ENCODE data around the gene CALCOCO2. TPM values are rescaled to one million over a fixed set of nuclear protein-coding genes. Genes with fewer than 3 reads are reported as not detected.
A peak's percentile ranks its signal among the peaks of the same experiment; 100 is the strongest.

Gene CALCOCO2
- total RNA-seq, 1 experiment from 2014 or later, result 27.2 TPM

DNA sequence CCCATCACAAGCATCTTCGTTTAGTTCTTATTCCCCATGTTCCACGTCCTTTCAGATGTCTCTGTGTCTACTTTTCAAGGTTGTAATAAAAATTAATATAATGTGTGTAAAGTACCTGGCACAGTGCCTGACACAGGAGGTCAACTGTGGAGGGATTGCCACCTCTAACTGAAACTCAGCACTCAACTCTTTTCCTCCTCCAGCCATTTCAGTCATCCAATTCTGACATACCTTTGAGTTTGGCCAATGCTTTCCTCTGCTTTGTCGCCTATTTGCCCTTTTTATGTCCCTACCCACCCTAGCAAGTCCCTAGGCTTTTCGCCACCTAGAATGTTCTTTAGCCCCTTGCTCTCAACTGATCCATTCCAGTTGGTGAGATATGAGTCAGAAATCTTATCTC lies 78.9 kb downstream of the CALCOCO2 start:
- DNase-seq (ENCODE audit: low read depth), result no peak

- peak; percentile 56 for DNase-seq (ENCODE audit: low read depth)
These were observed 79.5 kb downstream of the CALCOCO2 start for GRCh38 chr17:48910370-48910769.

DNA sequence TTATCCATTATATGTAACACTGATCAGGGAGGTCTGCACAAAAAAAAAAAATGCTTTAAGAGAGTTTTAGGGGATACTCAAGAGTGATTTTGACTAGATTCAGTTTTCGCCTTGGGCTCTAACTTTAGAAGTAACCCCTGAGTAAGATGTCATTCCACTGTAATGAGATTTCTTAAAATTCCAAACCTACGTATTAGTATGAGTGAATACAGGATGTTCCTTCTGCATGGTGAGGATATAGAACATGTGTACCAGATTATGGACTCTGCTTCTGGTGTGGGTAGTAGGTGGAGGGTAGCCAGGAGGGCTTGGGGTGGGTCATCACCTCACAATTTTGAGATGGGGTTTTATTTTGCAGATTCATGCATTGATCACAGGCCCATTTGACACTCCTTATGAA lies 81.6 kb downstream of the CALCOCO2 start:
- DNase-seq (ENCODE audit: low read depth), result no peak

Small RNA genes lying within 50 kb of the gene (small RNA-seq; reads per million reads assigned to genes)
- not detected for gene AC068531.1
- not detected for gene RF00263

Other genes with a start within 250 kb of the CALCOCO2 start
- 3.0 and 4.2 TPM in 2 replicates for gene HOXB3, start 240.8 kb upstream of the CALCOCO2 start, total RNA-seq (2014; rRNA removed; shearing (Covaris generic))
- gene HOXB5, start 237.3 kb upstream of the CALCOCO2 start, total RNA-seq (2014; rRNA removed; shearing (Covaris generic)), result 0.47 and 0.51 TPM in 2 replicates
- 19.2 and 23.4 TPM in 2 replicates for gene HOXB6, start 226.0 kb upstream of the CALCOCO2 start, total RNA-seq (2014; rRNA removed; shearing (Covaris generic))
- 12.3 and 17.8 TPM in 2 replicates for gene HOXB7, start 220.0 kb upstream of the CALCOCO2 start, total RNA-seq (2014; rRNA removed; shearing (Covaris generic))
- gene HOXB8, start 215.7 kb upstream of the CALCOCO2 start, total RNA-seq (2014; rRNA removed; shearing (Covaris generic)), result 10.8 and 11.2 TPM in 2 replicates
- 25.1 and 31.4 TPM in 2 replicates for gene HOXB9, start 204.7 kb upstream of the CALCOCO2 start, total RNA-seq (2014; rRNA removed; shearing (Covaris generic))
- not detected in 2 replicates for gene PRAC1, start 108.5 kb upstream of the CALCOCO2 start, total RNA-seq (2014; rRNA removed; shearing (Covaris generic))
- not detected in 2 replicates for gene PRAC2, start 107.8 kb upstream of the CALCOCO2 start, total RNA-seq (2014; rRNA removed; shearing (Covaris generic))
- 0.11 and 0.13 TPM in 2 replicates for gene HOXB13, start 102.3 kb upstream of the CALCOCO2 start, total RNA-seq (2014; rRNA removed; shearing (Covaris generic))
- 0.21 and 1.0 TPM in 2 replicates for gene TTLL6, start 13.8 kb upstream of the CALCOCO2 start, total RNA-seq (2014; rRNA removed; shearing (Covaris generic))
- gene ATP5MC1, start 61.8 kb downstream of the CALCOCO2 start, total RNA-seq (2014; rRNA removed; shearing (Covaris generic)), result 230 and 279 TPM in 2 replicates
- 94.8 and 123 TPM in 2 replicates for gene UBE2Z, start 77.4 kb downstream of the CALCOCO2 start, total RNA-seq (2014; rRNA removed; shearing (Covaris generic))
- gene SNF8, start 113.8 kb downstream of the CALCOCO2 start, total RNA-seq (2014; rRNA removed; shearing (Covaris generic)), result 124 and 127 TPM in 2 replicates
- not detected in 2 replicates for gene GIP, start 137.6 kb downstream of the CALCOCO2 start, total RNA-seq (2014; rRNA removed; shearing (Covaris generic))
- gene IGF2BP1, start 166.3 kb downstream of the CALCOCO2 start, total RNA-seq (2014; rRNA removed; shearing (Covaris generic)), result 18.5 and 18.6 TPM in 2 replicates

All from HT1080 (cell line).